Measurements from ENCODE around the gene ABHD18. TPM values are rescaled to one million over a fixed set of nuclear protein-coding genes. Genes with fewer than 3 reads are reported as not detected.
"Not testable (repeated sequence)": the region's sequence is repeated elsewhere in the genome, so short reads cannot be mapped to it uniquely, and the experiment has no call there.

Gene ABHD18
- total RNA-seq, 4 donors from 2014 or later: 13.7 to 22.3 (median 16.0) TPM

DNA sequence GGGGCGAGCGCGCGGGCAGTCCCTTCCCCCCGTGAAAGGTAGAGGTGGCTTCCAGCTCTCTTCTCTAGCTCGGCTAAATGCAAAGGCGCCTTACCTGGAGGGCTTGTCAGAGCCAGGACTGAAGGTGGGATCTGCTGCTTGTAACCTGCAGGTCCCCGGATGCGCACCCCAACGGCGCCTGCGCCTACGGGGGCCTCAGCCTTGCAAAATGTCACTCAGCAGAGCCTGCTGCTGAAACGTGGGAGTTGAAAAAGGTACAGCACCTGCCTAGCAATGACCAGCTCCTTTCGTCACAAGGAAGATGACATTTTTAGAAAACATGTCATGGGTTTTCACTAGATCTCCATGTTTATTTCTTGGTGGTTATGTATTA lies 583 bp downstream of the ABHD18 start:
- in situ Hi-C loops (cut with MboI; ENCODE audit: low pct_ligation_motif_present in 1 of 4, low pct_unique_long_range_greater_than_20kb in 1 of 4, low sequenced_read_pairs in 3 of 4) (no loop called here), intact Hi-C loops (cut with DNase I; ENCODE audit: low total_unique reads) (no loop called here)
- TF ChIP-seq EP300 (IDR thresholded peaks at IDR 0.05; ENCODE audit: low read depth): no peak
- no peak for TF ChIP-seq POLR2A (IDR thresholded peaks at IDR 0.05)
- TF ChIP-seq, protein P1, sequence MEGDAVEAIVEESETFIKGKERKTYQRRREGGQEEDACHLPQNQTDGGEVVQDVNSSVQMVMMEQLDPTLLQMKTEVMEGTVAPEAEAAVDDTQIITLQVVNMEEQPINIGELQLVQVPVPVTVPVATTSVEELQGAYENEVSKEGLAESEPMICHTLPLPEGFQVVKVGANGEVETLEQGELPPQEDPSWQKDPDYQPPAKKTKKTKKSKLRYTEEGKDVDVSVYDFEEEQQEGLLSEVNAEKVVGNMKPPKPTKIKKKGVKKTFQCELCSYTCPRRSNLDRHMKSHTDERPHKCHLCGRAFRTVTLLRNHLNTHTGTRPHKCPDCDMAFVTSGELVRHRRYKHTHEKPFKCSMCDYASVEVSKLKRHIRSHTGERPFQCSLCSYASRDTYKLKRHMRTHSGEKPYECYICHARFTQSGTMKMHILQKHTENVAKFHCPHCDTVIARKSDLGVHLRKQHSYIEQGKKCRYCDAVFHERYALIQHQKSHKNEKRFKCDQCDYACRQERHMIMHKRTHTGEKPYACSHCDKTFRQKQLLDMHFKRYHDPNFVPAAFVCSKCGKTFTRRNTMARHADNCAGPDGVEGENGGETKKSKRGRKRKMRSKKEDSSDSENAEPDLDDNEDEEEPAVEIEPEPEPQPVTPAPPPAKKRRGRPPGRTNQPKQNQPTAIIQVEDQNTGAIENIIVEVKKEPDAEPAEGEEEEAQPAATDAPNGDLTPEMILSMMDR (IDR thresholded peaks at IDR 0.05): no peak
- no peak for TF ChIP-seq POLR2AphosphoS5 (IDR thresholded peaks at IDR 0.05)
- H3K4me1 ChIP-seq: peaks cover 4 to 31% (median 10%) of the 10 kb centered on the region in 4 donors
- H3K27ac ChIP-seq: peak overlapping the region; percentile 97 to 99 (median 98)
- peak; percentile 70 for DNase-seq
- H3K27me3 ChIP-seq: no peaks in the 10 kb centered on the region
- H3K9me3 ChIP-seq: no peaks in the 10 kb centered on the region
- H3K4me3 ChIP-seq: peak overlapping the region; percentile 84 to 93 (median 88)
- WGBS, 2 donors (ENCODE audit: low coverage in 1 of 2): 1% methylated on average over 14 of the region's 15 CpGs; no CpG with 5 or more reads in 1 of the 2 donors
- H3K36me3 ChIP-seq: no peaks in the 10 kb centered on the region

DNA sequence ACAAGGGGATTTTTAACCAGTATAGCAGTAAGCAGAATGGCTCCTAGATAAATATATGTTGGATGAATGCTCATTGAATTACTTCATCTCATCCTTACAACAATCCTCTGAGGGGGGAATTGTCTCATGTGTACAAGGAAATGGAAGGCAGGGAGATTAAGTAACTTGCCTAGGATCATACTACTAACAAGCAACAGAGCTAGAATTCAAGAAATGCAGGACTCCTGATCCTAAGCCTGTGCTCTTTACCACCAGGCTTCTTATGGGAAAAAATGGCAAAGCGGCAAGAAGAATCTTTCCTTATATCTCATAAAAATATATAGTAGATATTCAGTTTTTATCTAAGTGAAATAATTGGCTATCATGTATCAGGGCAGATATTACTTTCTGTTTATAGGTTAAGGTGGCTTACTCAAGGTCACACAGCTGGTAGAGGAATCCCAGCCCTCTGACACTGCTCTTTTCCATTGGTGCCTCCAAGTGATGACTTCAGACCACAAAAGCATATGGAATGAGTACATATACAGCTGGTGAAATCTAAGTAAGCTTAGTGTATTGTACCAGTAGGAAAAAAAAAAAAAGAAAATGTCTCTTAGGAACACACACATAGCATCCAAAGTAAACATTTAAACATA lies 2.1 kb downstream of the ABHD18 start:
- TF ChIP-seq POLR2A (IDR thresholded peaks at IDR 0.05) (no peak), EP300 (IDR thresholded peaks at IDR 0.05; ENCODE audit: low read depth) (no peak), POLR2AphosphoS5 (IDR thresholded peaks at IDR 0.05) (no peak)
- TF ChIP-seq, protein P1 (IDR thresholded peaks at IDR 0.05): no peak
- no peak overlapping the region for H3K4me3 ChIP-seq
- peaks cover 0 to 4% (median 0%) of the 10 kb centered on the region in 4 donors for H3K36me3 ChIP-seq
- intact Hi-C loops (cut with DNase I; ENCODE audit: low total_unique reads) (no loop called here), in situ Hi-C loops (cut with MboI; ENCODE audit: low pct_ligation_motif_present in 1 of 4, low pct_unique_long_range_greater_than_20kb in 1 of 4, low sequenced_read_pairs in 3 of 4) (no loop called here)
- no peaks in the 10 kb centered on the region for H3K9me3 ChIP-seq
- 83 to 98% methylated on average over 1 of the region's 1 CpG for WGBS, 2 donors (ENCODE audit: low coverage in 1 of 2)
- H3K27ac ChIP-seq: no peak overlapping the region
- peaks cover 4 to 31% (median 10%) of the 10 kb centered on the region in 4 donors for H3K4me1 ChIP-seq
- no peak for DNase-seq
- no peaks in the 10 kb centered on the region for H3K27me3 ChIP-seq

DNA sequence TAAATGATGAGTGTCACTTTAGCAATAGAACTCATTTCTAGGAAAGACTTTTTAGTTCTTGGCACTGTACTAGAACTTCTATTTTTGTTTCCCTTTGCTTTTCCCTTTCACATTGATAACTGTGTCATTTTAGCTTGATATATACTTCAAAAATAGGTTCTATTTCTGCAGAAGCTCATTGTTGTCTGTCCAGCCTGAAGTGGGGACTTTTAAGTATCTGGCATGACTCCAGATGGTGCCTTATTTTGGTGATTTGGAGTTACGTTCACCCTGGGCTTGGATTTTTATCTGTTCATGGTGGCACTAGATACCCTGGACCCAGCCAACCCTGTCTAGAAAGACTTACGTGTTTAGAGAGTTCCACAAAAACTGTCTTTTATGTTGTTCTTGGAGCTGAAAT lies 3.4 kb downstream of the ABHD18 start:
- H3K4me1 ChIP-seq: peaks cover 4 to 28% (median 10%) of the 10 kb centered on the region in 4 donors

DNA sequence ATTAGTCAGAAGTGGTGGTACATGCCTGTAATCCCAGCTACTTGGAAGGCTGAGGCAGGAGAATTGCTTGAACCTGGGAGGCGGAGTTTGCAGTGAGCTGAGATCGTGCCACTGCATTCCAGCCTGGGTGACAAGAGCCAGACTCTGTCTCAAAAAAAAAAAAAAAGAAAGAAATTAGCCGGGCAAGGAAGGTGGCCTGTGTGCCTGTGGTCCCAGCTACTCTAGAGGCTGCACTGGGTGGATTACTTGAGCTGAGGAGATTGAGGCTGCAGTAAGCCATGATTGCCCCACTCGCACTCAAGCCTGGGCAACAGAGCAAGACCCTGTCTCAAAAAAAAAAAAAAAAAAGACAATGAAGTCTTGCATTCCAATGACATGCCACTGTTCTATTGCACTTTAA lies 5.7 kb downstream of the ABHD18 start:
- peaks cover 4 to 20% (median 8%) of the 10 kb centered on the region in 4 donors for H3K4me1 ChIP-seq
- intact Hi-C loops (cut with DNase I; ENCODE audit: low total_unique reads); H3K36me3 ChIP-seq; H3K9me3 ChIP-seq; H3K27me3 ChIP-seq; H3K4me3 ChIP-seq; in situ Hi-C loops (cut with MboI; ENCODE audit: low pct_ligation_motif_present in 1 of 4, low pct_unique_long_range_greater_than_20kb in 1 of 4, low sequenced_read_pairs in 3 of 4); DNase-seq; H3K27ac ChIP-seq: not testable (repeated sequence)
- 76 to 100% methylated on average over 2 to 4 of the region's 4 CpGs for WGBS, 2 donors (ENCODE audit: low coverage in 1 of 2)

More for the DNA sequence above, 3.4 kb downstream of the ABHD18 start:
- no peak overlapping the region for H3K27ac ChIP-seq
- no peak for DNase-seq
- in situ Hi-C loops (cut with MboI; ENCODE audit: low pct_ligation_motif_present in 1 of 4, low pct_unique_long_range_greater_than_20kb in 1 of 4, low sequenced_read_pairs in 3 of 4): no loop called here
- TF ChIP-seq, protein P1 (IDR thresholded peaks at IDR 0.05): no peak
- TF ChIP-seq POLR2A (IDR thresholded peaks at IDR 0.05) (no peak), EP300 (IDR thresholded peaks at IDR 0.05; ENCODE audit: low read depth) (no peak), POLR2AphosphoS5 (IDR thresholded peaks at IDR 0.05) (no peak)
- H3K4me3 ChIP-seq: no peak overlapping the region
- WGBS, 2 donors (ENCODE audit: low coverage in 1 of 2): 71 to 76% methylated on average over 2 of the region's 2 CpGs
- no peaks in the 10 kb centered on the region for H3K9me3 ChIP-seq
- no peaks in the 10 kb centered on the region for H3K27me3 ChIP-seq
- intact Hi-C loops (cut with DNase I; ENCODE audit: low total_unique reads): no loop called here
- H3K36me3 ChIP-seq: peaks cover 0 to 4% (median 0%) of the 10 kb centered on the region in 4 donors
